ENCODE results near the gene LRRC3.
A peak's percentile ranks its signal among the peaks of the same experiment; 100 is the strongest.
"Not testable (repeated sequence)": the region's sequence is repeated elsewhere in the genome, so short reads cannot be mapped to it uniquely, and the experiment has no call there.

Gene LRRC3

GRCh38 chr21:44498280-44499210 lies 43.2 kb downstream of the LRRC3 start:
- no peak for DNase-seq

GRCh38 chr21:44499211-44499560 lies 43.9 kb downstream of the LRRC3 start:
- no peak for DNase-seq

- DNase-seq = no peak
Measured at GRCh38 chr21:44499631-44500030, 44.3 kb downstream of the LRRC3 start.

- no peak for DNase-seq
Measured at GRCh38 chr21:44500111-44500510, 44.8 kb downstream of the LRRC3 start.

GRCh38 chr21:44502171-44502958 lies 47.1 kb downstream of the LRRC3 start:
- no peak for DNase-seq

- not testable (repeated sequence) for DNase-seq
Measured at GRCh38 chr21:44503006-44503889, 47.9 kb downstream of the LRRC3 start.

- DNase-seq = no peak
Measured at GRCh38 chr21:44503901-44504399, 48.6 kb downstream of the LRRC3 start.

- DNase-seq = no peak
Measured at GRCh38 chr21:44505673-44506278, 50.5 kb downstream of the LRRC3 start.

- no peak for DNase-seq
Measured at GRCh38 chr21:44506279-44507255, 51.3 kb downstream of the LRRC3 start.

- DNase-seq = no peak
Measured at GRCh38 chr21:44507673-44508425, 52.5 kb downstream of the LRRC3 start.

GRCh38 chr21:44508426-44508710 lies 53.1 kb downstream of the LRRC3 start:
- DNase-seq = no peak

- no peak for DNase-seq
Measured at GRCh38 chr21:44508711-44509445, 53.6 kb downstream of the LRRC3 start.

- no peak for DNase-seq
Measured at GRCh38 chr21:44509539-44509938, 54.2 kb downstream of the LRRC3 start.

- DNase-seq = no peak
Measured at GRCh38 chr21:44510109-44510507, 54.8 kb downstream of the LRRC3 start.

GRCh38 chr21:44510508-44511218 lies 55.4 kb downstream of the LRRC3 start:
- peak; percentile 74 for DNase-seq

- DNase-seq = no peak
Measured at GRCh38 chr21:44511219-44511937, 56.1 kb downstream of the LRRC3 start.
